H1 (cell line): ENCODE measurements around the gene MCM9.

Experiments used
- CHD2 ChIP-seq: IDR thresholded peaks from 2 replicates; pipeline ENCODE4 v1.6.1; 2012; ENCODE audit warnings: low read length, improper control_type of control experiment
- JUN ChIP-seq: IDR thresholded peaks from 2 replicates; pipeline ENCODE4 v1.6.1; 2011; ENCODE audit warnings: low read depth, mild to moderate bottlenecking, improper control_type of control experiment, low read length
- JUND ChIP-seq: IDR thresholded peaks from 2 replicates; pipeline ENCODE4 v1.6.1; 2011; ENCODE audit warnings: mild to moderate bottlenecking, improper control_type of control experiment, low read length
- MAX ChIP-seq: IDR thresholded peaks from 2 replicates; pipeline ENCODE4 v1.6.1; 2012; ENCODE audit warnings: inconsistent platforms
- POLR2A ChIP-seq, 2 experiments: IDR thresholded peaks; 1 replicate in 1 of 2; 2 replicates in 1 of 2; pipeline ENCODE4 v1.6.1; 2011; ENCODE audit warnings: low read depth in 2 of 2, low read length in 2 of 2, mild to moderate bottlenecking in 2 of 2; ENCODE audit errors: control extremely low read depth in 1 of 2
- RFX5 ChIP-seq: IDR thresholded peaks from 2 replicates; pipeline ENCODE4 v1.6.1; 2011; ENCODE audit warnings: low read depth, low read length, improper control_type of control experiment, borderline replicate concordance
- TBP ChIP-seq: IDR thresholded peaks from 2 replicates; pipeline ENCODE4 v1.6.1; 2011; ENCODE audit warnings: low read depth, low read length, improper control_type of control experiment
- TEAD4 ChIP-seq: IDR thresholded peaks from 2 replicates; pipeline ENCODE4 v1.6.1; 2012; ENCODE audit warnings: low read depth, low read length, inconsistent platforms, mixed read lengths
- TF ChIP-seq, protein P1 (sequence below), 3 experiments: IDR thresholded peaks; 1 replicate in 2 of 3; 2 replicates in 1 of 3; pipeline versions ENCODE4 v1.5.1 to v1.6.1; 2011; ENCODE audit warnings: low read length in 3 of 3, mild to moderate bottlenecking in 3 of 3, inconsistent platforms in 2 of 3, low read depth in 1 of 3, moderate library complexity in 1 of 3; ENCODE audit not compliant: insufficient read depth in 1 of 3; ENCODE audit errors: control extremely low read depth in 1 of 3
- TF ChIP-seq, protein P2 (sequence below): IDR thresholded peaks from 2 replicates; pipeline ENCODE4 v1.6.1; 2011; ENCODE audit warnings: low read length, improper control_type of control experiment

DNA sequence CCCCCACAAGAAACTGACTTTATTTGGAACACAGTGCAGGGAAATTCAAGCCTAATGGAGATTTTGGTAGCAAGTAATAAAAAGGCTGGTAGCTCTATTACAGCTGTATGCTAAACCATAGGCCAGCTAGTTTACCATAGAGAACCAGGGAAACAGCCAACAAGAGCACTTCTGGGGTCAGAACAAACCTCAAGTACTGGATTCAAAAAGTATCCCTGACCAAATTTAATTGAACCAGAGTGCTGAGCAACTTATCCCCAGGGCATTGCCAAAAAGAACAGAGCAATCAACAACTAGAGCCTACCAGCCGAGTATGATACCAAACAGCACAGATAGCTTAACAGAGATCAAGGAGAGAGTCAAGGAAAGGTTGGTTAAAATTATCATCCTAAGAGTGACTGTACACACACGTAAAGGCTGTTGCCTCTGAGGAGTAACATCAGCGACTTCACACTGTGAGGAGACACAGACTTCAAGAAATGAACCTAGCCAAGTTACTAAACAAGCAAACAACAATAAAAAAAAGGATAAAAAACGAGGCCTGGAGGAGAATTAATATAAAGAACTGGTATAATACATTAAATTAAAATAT, 52.5 kb downstream of the MCM9 start:
- TF ChIP-seq CHD2 (no peak), JUND (no peak), TEAD4 (no peak), POLR2A (IDR thresholded peaks at IDR 0.05; ENCODE audit: control extremely low read depth in 1 of 2, low read depth in 2 of 2, low read length in 2 of 2) (no peak), TBP (no peak), JUN (no peak), MAX (no peak), RFX5 (no peak)
- TF ChIP-seq, protein P1, sequence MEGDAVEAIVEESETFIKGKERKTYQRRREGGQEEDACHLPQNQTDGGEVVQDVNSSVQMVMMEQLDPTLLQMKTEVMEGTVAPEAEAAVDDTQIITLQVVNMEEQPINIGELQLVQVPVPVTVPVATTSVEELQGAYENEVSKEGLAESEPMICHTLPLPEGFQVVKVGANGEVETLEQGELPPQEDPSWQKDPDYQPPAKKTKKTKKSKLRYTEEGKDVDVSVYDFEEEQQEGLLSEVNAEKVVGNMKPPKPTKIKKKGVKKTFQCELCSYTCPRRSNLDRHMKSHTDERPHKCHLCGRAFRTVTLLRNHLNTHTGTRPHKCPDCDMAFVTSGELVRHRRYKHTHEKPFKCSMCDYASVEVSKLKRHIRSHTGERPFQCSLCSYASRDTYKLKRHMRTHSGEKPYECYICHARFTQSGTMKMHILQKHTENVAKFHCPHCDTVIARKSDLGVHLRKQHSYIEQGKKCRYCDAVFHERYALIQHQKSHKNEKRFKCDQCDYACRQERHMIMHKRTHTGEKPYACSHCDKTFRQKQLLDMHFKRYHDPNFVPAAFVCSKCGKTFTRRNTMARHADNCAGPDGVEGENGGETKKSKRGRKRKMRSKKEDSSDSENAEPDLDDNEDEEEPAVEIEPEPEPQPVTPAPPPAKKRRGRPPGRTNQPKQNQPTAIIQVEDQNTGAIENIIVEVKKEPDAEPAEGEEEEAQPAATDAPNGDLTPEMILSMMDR (IDR thresholded peaks at IDR 0.05; ENCODE audit: control extremely low read depth in 1 of 3, insufficient read depth in 1 of 3, low read depth in 1 of 3, low read length in 3 of 3), result no peak
- TF ChIP-seq, protein P2, sequence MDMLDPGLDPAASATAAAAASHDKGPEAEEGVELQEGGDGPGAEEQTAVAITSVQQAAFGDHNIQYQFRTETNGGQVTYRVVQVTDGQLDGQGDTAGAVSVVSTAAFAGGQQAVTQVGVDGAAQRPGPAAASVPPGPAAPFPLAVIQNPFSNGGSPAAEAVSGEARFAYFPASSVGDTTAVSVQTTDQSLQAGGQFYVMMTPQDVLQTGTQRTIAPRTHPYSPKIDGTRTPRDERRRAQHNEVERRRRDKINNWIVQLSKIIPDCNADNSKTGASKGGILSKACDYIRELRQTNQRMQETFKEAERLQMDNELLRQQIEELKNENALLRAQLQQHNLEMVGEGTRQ, result no peak
